B cell (primary cell): ENCODE results near the gene RAE1.

Source experiments
- EZH2 ChIP-seq: IDR thresholded peaks from 2 replicates; pipeline ENCODE4 v1.6.1; 2012; ENCODE audit warnings: borderline replicate concordance, low read depth, mild to moderate bottlenecking, moderate library complexity, low read length; ENCODE audit not compliant: insufficient read depth, poor library complexity, severe bottlenecking
- TF ChIP-seq, protein P1 (sequence below): fragments of 200-600 bp; IDR thresholded peaks from one replicate; pipeline ENCODE4 v1.8.0; 2022; ENCODE audit warnings: antibody characterized with exemption, mild to moderate bottlenecking

GRCh38 chr20:57313951-57314350 lies 37.1 kb upstream of the RAE1 start:
- TF ChIP-seq, protein P1, sequence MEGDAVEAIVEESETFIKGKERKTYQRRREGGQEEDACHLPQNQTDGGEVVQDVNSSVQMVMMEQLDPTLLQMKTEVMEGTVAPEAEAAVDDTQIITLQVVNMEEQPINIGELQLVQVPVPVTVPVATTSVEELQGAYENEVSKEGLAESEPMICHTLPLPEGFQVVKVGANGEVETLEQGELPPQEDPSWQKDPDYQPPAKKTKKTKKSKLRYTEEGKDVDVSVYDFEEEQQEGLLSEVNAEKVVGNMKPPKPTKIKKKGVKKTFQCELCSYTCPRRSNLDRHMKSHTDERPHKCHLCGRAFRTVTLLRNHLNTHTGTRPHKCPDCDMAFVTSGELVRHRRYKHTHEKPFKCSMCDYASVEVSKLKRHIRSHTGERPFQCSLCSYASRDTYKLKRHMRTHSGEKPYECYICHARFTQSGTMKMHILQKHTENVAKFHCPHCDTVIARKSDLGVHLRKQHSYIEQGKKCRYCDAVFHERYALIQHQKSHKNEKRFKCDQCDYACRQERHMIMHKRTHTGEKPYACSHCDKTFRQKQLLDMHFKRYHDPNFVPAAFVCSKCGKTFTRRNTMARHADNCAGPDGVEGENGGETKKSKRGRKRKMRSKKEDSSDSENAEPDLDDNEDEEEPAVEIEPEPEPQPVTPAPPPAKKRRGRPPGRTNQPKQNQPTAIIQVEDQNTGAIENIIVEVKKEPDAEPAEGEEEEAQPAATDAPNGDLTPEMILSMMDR = no peak
- TF ChIP-seq EZH2 = no peak
